NT2/D1 (cell line): ENCODE data around the gene PTPRN2.

Source experiments
- SUZ12 ChIP-seq: IDR thresholded peaks from 2 replicates; pipeline ENCODE4 v1.6.1; 2011; ENCODE audit not compliant: insufficient read length, insufficient read depth; ENCODE audit errors: extremely low read depth
- YY1 ChIP-seq: IDR thresholded peaks from 2 replicates; pipeline ENCODE4 v1.6.1; 2011; ENCODE audit not compliant: insufficient read length, insufficient read depth
- ZNF274 ChIP-seq: IDR thresholded peaks from 2 replicates; pipeline ENCODE4 v1.6.1; 2011; ENCODE audit warnings: mild to moderate bottlenecking, low read depth, low read length

GRCh38 chr7:157946398-157947060 is 641.1 kb downstream of the PTPRN2 start:
- TF ChIP-seq SUZ12 (no peak), ZNF274 (no peak), YY1 (no peak)
